Endothelial cell of umbilical vein (primary cell): ENCODE results near the gene MED13. TPM values are rescaled to one million over a fixed set of nuclear protein-coding genes. Genes with fewer than 3 reads are reported as not detected.

ENCODE experiments used
- BruUV-seq: library from RNA; stranded (reverse); fragments of 400-500 nt; replicated peaks from 2 replicates; lab custom pipeline; 2021; lab: Mats Ljungman, UMichigan
- CTCF ChIA-PET: fragments of 300-600, 350-600 bp; sonication (Branson Sonifier 250); formaldehyde crosslinking; loops from one replicate; lab custom pipeline; 2021; ENCODE audit warnings: antibody characterized with exemption, inconsistent platforms; lab: Charles Lee
- POLR2A ChIA-PET: fragments of 300-600, 350-600 bp; sonication (Branson Sonifier 250); formaldehyde crosslinking; loops from one replicate; lab custom pipeline; 2021; ENCODE audit warnings: antibody characterized with exemption, inconsistent platforms; lab: Charles Lee
- DNase-seq: peaks from one replicate; pipeline ENCODE4 v3.0.0-alpha.2; 2011; ENCODE audit warnings: low read depth, low spot score
- FAIRE-seq: peaks from 2 replicates; lab custom pipeline; 2011; peaks lifted over from hg19 to GRCh38; lab: Jason Lieb, UNC
- H2AFZ ChIP-seq: 2 replicates; pipeline ENCODE4 v1.6.0; 2012; ENCODE audit warnings: low read depth, low read length, control low read depth, inconsistent platforms
- H3K27ac ChIP-seq: 2 replicates; pipeline ENCODE4 v1.5.1; 2011; ENCODE audit warnings: low read depth, mild to moderate bottlenecking, control low read depth, low read length, moderate library complexity; ENCODE audit not compliant: insufficient read depth
- H3K27me3 ChIP-seq, 2 experiments: 2 replicates each; pipeline versions ENCODE4 v1.6.0 to v1.6.1; 2011; ENCODE audit warnings: low read length in 2 of 2, mixed read lengths in 1 of 2; ENCODE audit not compliant: control insufficient read depth in 2 of 2, insufficient read depth in 2 of 2
- H3K36me3 ChIP-seq, 2 experiments: 2 replicates in 1 of 2; 3 replicates in 1 of 2; pipeline ENCODE4 v1.5.1; 2011; ENCODE audit warnings: low read length in 2 of 2, mild to moderate bottlenecking in 1 of 2, moderate library complexity in 1 of 2; ENCODE audit not compliant: control insufficient read depth in 2 of 2, insufficient read depth in 2 of 2; ENCODE audit errors: extremely low read depth in 1 of 2
- H3K4me1 ChIP-seq: 3 replicates; pipeline ENCODE4 v1.5.1; 2011; ENCODE audit warnings: mild to moderate bottlenecking, low read length; ENCODE audit not compliant: control insufficient read depth, insufficient read depth; ENCODE audit errors: extremely low read depth
- H3K4me2 ChIP-seq: 2 replicates; pipeline ENCODE4 v1.6.1; 2011; ENCODE audit warnings: low read length, control low read depth, mixed read lengths; ENCODE audit not compliant: insufficient read depth
- H3K4me3 ChIP-seq, 3 experiments: fragments of 200-600 bp in 1 of 3; sonication (generic), shearing (Covaris generic) in 1 of 3; replicated peaks in 1 of 3; 2 replicates each; pipeline ENCODE4 v1.5.1; 2011 to 2016; ENCODE audit warnings: control low read depth in 3 of 3, low read length in 3 of 3, mild to moderate bottlenecking in 2 of 3, inconsistent platforms in 1 of 3, low read depth in 1 of 3, moderate library complexity in 1 of 3; ENCODE audit not compliant: insufficient read depth in 1 of 3
- H3K79me2 ChIP-seq: 2 replicates; pipeline ENCODE4 v1.6.0; 2012; ENCODE audit warnings: low read length, inconsistent platforms; ENCODE audit not compliant: control insufficient read depth, insufficient read depth
- H3K9ac ChIP-seq: replicated peaks from 2 replicates; pipeline ENCODE3; 2011; ENCODE audit warnings: low read length, control low read depth; ENCODE audit not compliant: insufficient read depth; ENCODE audit errors: extremely low read depth
- H3K9me1 ChIP-seq: replicated peaks from 3 replicates; pipeline ENCODE4 v1.6.0; 2011; ENCODE audit warnings: mild to moderate bottlenecking, low read length; ENCODE audit not compliant: control insufficient read depth, insufficient read depth; ENCODE audit errors: extremely low read depth
- H3K9me3 ChIP-seq: replicated peaks from 2 replicates; pipeline ENCODE4 v1.5.1; 2012; ENCODE audit warnings: low read length, inconsistent platforms; ENCODE audit not compliant: control insufficient read depth, insufficient read depth
- H4K20me1 ChIP-seq: replicated peaks from 2 replicates; pipeline ENCODE3; 2011; ENCODE audit warnings: mild to moderate bottlenecking, low read length; ENCODE audit not compliant: control insufficient read depth, insufficient read depth; ENCODE audit errors: extremely low read depth
- CTCF ChIP-seq, 2 donors: IDR thresholded peaks; 1 replicate in 1 of 2; 2 replicates in 1 of 2; pipeline ENCODE4 v1.5.1; 2011; ENCODE audit warnings: low read length in 2 of 2, mild to moderate bottlenecking in 2 of 2, moderate library complexity in 2 of 2, control low read depth in 1 of 2, inconsistent platforms in 1 of 2, low read depth in 1 of 2; ENCODE audit not compliant: insufficient read depth in 1 of 2; ENCODE audit errors: extremely low read depth in 1 of 2
- EZH2 ChIP-seq: IDR thresholded peaks from 2 replicates; pipeline ENCODE4 v1.6.1; 2012; ENCODE audit warnings: borderline replicate concordance, low read depth, mild to moderate bottlenecking, moderate library complexity, low read length, inconsistent platforms; ENCODE audit not compliant: severe bottlenecking
- FOS ChIP-seq: IDR thresholded peaks from 2 replicates; pipeline ENCODE4 v1.6.1; 2011; ENCODE audit warnings: mild to moderate bottlenecking, low read length, moderate library complexity, borderline replicate concordance; ENCODE audit not compliant: insufficient read depth
- GATA2 ChIP-seq: IDR thresholded peaks from 2 replicates; pipeline ENCODE4 v1.7.0; 2011; ENCODE audit warnings: low read depth, mild to moderate bottlenecking, moderate library complexity, mixed read lengths, low read length; ENCODE audit not compliant: insufficient read length, insufficient read depth
- JUN ChIP-seq: IDR thresholded peaks from 2 replicates; pipeline ENCODE4 v1.6.1; 2011; ENCODE audit warnings: borderline replicate concordance, low read depth; ENCODE audit not compliant: insufficient read length, insufficient read depth
- MAX ChIP-seq: IDR thresholded peaks from 2 replicates; pipeline ENCODE4 v1.6.1; 2011; ENCODE audit not compliant: insufficient read depth, insufficient read length
- MYC ChIP-seq: IDR thresholded peaks from one replicate; pipeline ENCODE4 v1.6.1; 2011; ENCODE audit warnings: mild to moderate bottlenecking, low read depth, low read length
- POLR2A ChIP-seq: IDR thresholded peaks from 2 replicates; pipeline ENCODE4 v1.6.1; 2012; ENCODE audit warnings: low read depth, mild to moderate bottlenecking, control low read depth, low read length
- POLR2AphosphoS5 ChIP-seq: IDR thresholded peaks from 2 replicates; pipeline ENCODE4 v1.6.1; 2012; ENCODE audit warnings: low read depth, mild to moderate bottlenecking, control low read depth, low read length, moderate library complexity; ENCODE audit not compliant: insufficient read depth
- dilution Hi-C: fragments of 300-500 bp; cut with MboI; formaldehyde crosslinking; loops from one replicate; pipeline ENCODE4 v1.15.0; 2019; ENCODE audit warnings: low sequenced_read_pairs; ENCODE audit not compliant: extremely low pct_ligation_motif_present
- intact Hi-C: fragments of 100-400 bp; cut with micrococcal nuclease; formaldehyde crosslinking; loops from one replicate; pipeline ENCODE4 v1.10.0; 2022
- polyA plus RNA-seq, 4 experiments: library from polyadenylated mRNA; depleted of rRNA in 3 of 4; stranded (reverse) in 3 of 4; unstranded in 1 of 4; fragments of >200 nt; gene quantifications; 2 replicates each; pipeline versions ENCODE4 v1.2.1 to v1.2.3, GENCODE V29; 2011 to 2012; ENCODE audit warnings: missing spikeins in 1 of 4
- total RNA-seq: library from RNA; stranded (reverse); gene quantifications from 2 replicates; pipeline ENCODE4 v1.2.3, GENCODE V29; 2021

The MED13 gene
- total and polyA plus RNA-seq, 2 donors (not counting 3 experiments of a cell fraction or from before 2014, with no cell fraction given), result 11.6 to 49.6 TPM

GRCh38 chr17:61955619-61956018 lies 109.5 kb downstream of the MED13 start:
- intact Hi-C loops, result no loop called here
- Histone ChIP-seq H3K4me3 (no peak overlapping the region), H4K20me1 (no peaks in the 10 kb centered on the region), H2AFZ (no peak overlapping the region), H3K79me2 (no peaks in the 10 kb centered on the region), H3K9me1 (no peaks in the 10 kb centered on the region), H3K9ac (no peak overlapping the region), H3K4me2 (no peak overlapping the region), H3K27ac (no peak overlapping the region), H3K4me1 (no peaks in the 10 kb centered on the region), H3K27me3 (no peaks in the 10 kb centered on the region), H3K36me3 (peaks cover 17 to 25% of the 10 kb centered on the region in 2 experiments), H3K9me3 (no peaks in the 10 kb centered on the region)
- DNase-seq (no peak), FAIRE-seq (no peak)
- no TSS peak for BruUV-seq
- TF ChIP-seq EZH2 (no peak), JUN (no peak), CTCF (IDR thresholded peaks at IDR 0.05; ENCODE audit: extremely low read depth in 1 of 2, insufficient read depth in 1 of 2, low read depth in 1 of 2, low read length in 2 of 2) (no peak), GATA2 (no peak), POLR2A (no peak), FOS (no peak), MAX (no peak), MYC (no peak), POLR2AphosphoS5 (no peak)
- ChIA-PET POLR2A (interaction anchor here (0.6 kb wide), 1 partner anchor 22 kb away, joined by 3 read pairs; no protein-coding TSS in a partner anchor), CTCF (interaction anchor here (1.3 kb wide), 1 partner anchor 11 kb away, joined by 3 read pairs; no protein-coding TSS in a partner anchor)
- dilution Hi-C loops, result no loop called here
